A673 (cell line): Measurements from ENCODE around the gene MMP11. TPM values are rescaled to one million over a fixed set of nuclear protein-coding genes. Genes with fewer than 3 reads are reported as not detected.

ENCODE experiments used
- BruUV-seq: library from RNA; stranded (reverse); fragments of 400-500 nt; replicated peaks from 2 replicates; lab custom pipeline; 2021; lab: Mats Ljungman, UMichigan
- CTCF ChIA-PET: fragments of 300-600 bp; sonication (Branson Sonifier 250); formaldehyde crosslinking; loops from one replicate; lab custom pipeline; 2022; ENCODE audit warnings: antibody characterized with exemption; lab: Charles Lee
- POLR2A ChIA-PET: fragments of 300-600 bp; sonication (Branson Sonifier 250); formaldehyde crosslinking; loops from one replicate; lab custom pipeline; 2022; ENCODE audit warnings: antibody characterized with exemption; ENCODE audit not compliant: low non-redundant PET; lab: Charles Lee
- DNase-seq: peaks from one replicate; pipeline ENCODE4 v3.0.0-alpha.2; 2015; ENCODE audit warnings: low spot score
- H3K27ac ChIP-seq: fragments of 200-600 bp; sonication (generic); 2 replicates; pipeline ENCODE4 v1.5.1; 2016; ENCODE audit warnings: mixed run types, low read depth, mild to moderate bottlenecking, mixed read lengths, antibody characterized with exemption, low read length; ENCODE audit not compliant: poor library complexity, severe bottlenecking
- H3K27me3 ChIP-seq: fragments of 200-600 bp; sonication (generic); replicated peaks from 2 replicates; pipeline ENCODE4 v1.6.1; 2017; ENCODE audit warnings: mixed run types, low read depth, mild to moderate bottlenecking, mixed read lengths, antibody characterized with exemption, low read length; ENCODE audit not compliant: insufficient read depth, poor library complexity
- H3K36me3 ChIP-seq: fragments of 200-600 bp; sonication (generic); 2 replicates; pipeline ENCODE4 v1.6.1; 2016; ENCODE audit warnings: mixed run types, mild to moderate bottlenecking, mixed read lengths, antibody characterized with exemption, low read length; ENCODE audit not compliant: insufficient read depth, poor library complexity, severe bottlenecking
- H3K4me1 ChIP-seq: fragments of 200-600 bp; sonication (generic); 2 replicates; pipeline ENCODE4 v1.6.1; 2017; ENCODE audit warnings: mixed run types, mild to moderate bottlenecking, mixed read lengths, antibody characterized with exemption, low read length; ENCODE audit not compliant: insufficient read depth, poor library complexity, severe bottlenecking
- H3K4me3 ChIP-seq: fragments of 200-600 bp; sonication (generic); 2 replicates; pipeline ENCODE4 v1.5.1; 2016; ENCODE audit warnings: low read depth, mixed run types, mild to moderate bottlenecking, mixed read lengths, low read length; ENCODE audit not compliant: poor library complexity, severe bottlenecking
- H3K9me3 ChIP-seq: fragments of 200-600 bp; sonication (generic); 2 replicates; pipeline ENCODE4 v1.6.1; 2016; ENCODE audit warnings: mixed run types, low read depth, mild to moderate bottlenecking, mixed read lengths, antibody characterized with exemption, low read length; ENCODE audit not compliant: poor library complexity, severe bottlenecking
- EZH2 ChIP-seq: fragments of 200-600 bp; sonication (generic); IDR thresholded peaks from 2 replicates; pipeline ENCODE4 v1.6.1; 2017; ENCODE audit warnings: borderline replicate concordance, low read depth, mild to moderate bottlenecking, mixed read lengths, antibody characterized with exemption, low read length; ENCODE audit not compliant: poor library complexity, severe bottlenecking
- intact Hi-C: fragments of 100-400 bp; cut with micrococcal nuclease; formaldehyde crosslinking; loops from one replicate; pipeline ENCODE4 v1.10.0; 2022; ENCODE audit not compliant: unreplicated experiment
- total RNA-seq: library from RNA; stranded (reverse); gene quantifications from 2 replicates; pipeline ENCODE4 v1.2.3, GENCODE V29; 2021
- TF ChIP-seq, protein P1 (sequence below): fragments of 300-800, 200-600 bp; sonication (generic); conservative IDR thresholded peaks from 2 replicates; pipeline ENCODE4 v1.5.1; 2017; ENCODE audit warnings: low read depth, mild to moderate bottlenecking, antibody characterized with exemption, low read length, moderate library complexity, mixed read lengths

Gene MMP11
- total RNA-seq, 1 experiment from 2014 or later = 5.1 TPM

DNA sequence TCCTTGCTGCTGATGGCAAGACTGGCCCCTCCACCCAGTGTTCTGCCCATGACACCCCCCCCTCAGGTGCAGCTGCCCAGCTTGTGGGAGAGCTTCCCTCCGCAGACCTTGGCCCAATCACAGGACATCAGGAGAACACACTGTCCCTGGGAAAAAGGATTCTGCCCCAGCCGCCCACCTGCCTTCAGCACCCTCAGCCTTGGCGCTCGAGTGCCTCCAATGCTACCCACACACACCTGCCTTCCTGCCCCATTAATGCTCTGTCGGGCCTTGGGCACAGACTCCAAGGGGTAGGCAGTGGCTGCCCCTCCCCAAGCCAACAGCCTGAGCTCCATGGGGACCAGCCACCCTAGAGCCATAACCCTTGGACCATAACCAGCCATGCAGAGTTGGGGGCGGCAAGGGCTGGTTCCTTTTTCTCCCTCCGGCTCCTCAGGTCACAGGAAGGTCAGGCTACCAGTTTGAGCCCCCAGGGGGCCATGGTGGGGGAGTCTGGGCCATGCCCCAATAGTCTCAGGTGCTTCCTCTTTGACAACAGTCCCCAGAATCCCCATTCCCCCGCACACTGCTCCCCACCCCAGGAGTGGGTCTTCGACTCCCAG, 20.5 kb upstream of the MMP11 start:
- Histone ChIP-seq H3K4me3 (no peak overlapping the region), H3K4me1 (peaks cover 4% of the 10 kb centered on the region), H3K36me3 (no peaks in the 10 kb centered on the region), H3K9me3 (no peaks in the 10 kb centered on the region), H3K27ac (no peak overlapping the region), H3K27me3 (no peaks in the 10 kb centered on the region)
- ChIA-PET CTCF (no interaction called here), POLR2A (no interaction called here)
- DNase-seq = no peak
- no TSS peak for BruUV-seq
- TF ChIP-seq, protein P1, sequence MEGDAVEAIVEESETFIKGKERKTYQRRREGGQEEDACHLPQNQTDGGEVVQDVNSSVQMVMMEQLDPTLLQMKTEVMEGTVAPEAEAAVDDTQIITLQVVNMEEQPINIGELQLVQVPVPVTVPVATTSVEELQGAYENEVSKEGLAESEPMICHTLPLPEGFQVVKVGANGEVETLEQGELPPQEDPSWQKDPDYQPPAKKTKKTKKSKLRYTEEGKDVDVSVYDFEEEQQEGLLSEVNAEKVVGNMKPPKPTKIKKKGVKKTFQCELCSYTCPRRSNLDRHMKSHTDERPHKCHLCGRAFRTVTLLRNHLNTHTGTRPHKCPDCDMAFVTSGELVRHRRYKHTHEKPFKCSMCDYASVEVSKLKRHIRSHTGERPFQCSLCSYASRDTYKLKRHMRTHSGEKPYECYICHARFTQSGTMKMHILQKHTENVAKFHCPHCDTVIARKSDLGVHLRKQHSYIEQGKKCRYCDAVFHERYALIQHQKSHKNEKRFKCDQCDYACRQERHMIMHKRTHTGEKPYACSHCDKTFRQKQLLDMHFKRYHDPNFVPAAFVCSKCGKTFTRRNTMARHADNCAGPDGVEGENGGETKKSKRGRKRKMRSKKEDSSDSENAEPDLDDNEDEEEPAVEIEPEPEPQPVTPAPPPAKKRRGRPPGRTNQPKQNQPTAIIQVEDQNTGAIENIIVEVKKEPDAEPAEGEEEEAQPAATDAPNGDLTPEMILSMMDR = no peak
- no peak for TF ChIP-seq EZH2
- intact Hi-C loops = no loop called here

DNA sequence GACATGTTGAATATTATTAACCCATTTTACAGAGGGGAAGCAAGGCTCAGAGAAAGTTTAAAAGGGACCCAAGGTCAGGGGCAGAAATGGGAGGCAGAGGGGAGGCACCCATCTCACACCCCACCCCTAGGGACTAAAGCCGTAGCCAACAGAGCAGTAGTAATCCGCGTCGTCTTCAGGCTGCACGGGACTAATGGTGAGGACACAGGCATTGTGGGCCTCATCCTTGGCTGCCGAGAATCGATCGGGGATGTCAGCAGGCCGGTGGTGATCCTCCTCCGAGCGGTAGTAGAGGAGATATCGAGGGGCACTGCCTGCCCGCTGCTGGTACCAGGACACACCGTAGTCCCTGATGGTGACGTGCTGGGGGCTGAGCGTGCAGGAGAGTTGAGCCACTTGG, 19.9 kb upstream of the MMP11 start:
- no peaks in the 10 kb centered on the region for H3K27me3 ChIP-seq
- peaks cover 4% of the 10 kb centered on the region for H3K4me1 ChIP-seq
- ChIA-PET POLR2A (interaction anchor here (0.6 kb wide), 1 partner anchor 19 kb away, joined by 10 read pairs; no protein-coding TSS in a partner anchor), CTCF (no interaction called here)
- intact Hi-C loops = no loop called here
- no TSS peak for BruUV-seq
- TF ChIP-seq, protein P1 = no peak
- no peak for TF ChIP-seq EZH2
- no peak overlapping the region for H3K4me3 ChIP-seq
- no peaks in the 10 kb centered on the region for H3K36me3 ChIP-seq
- DNase-seq = no peak
- no peaks in the 10 kb centered on the region for H3K9me3 ChIP-seq
- no peak overlapping the region for H3K27ac ChIP-seq

DNA sequence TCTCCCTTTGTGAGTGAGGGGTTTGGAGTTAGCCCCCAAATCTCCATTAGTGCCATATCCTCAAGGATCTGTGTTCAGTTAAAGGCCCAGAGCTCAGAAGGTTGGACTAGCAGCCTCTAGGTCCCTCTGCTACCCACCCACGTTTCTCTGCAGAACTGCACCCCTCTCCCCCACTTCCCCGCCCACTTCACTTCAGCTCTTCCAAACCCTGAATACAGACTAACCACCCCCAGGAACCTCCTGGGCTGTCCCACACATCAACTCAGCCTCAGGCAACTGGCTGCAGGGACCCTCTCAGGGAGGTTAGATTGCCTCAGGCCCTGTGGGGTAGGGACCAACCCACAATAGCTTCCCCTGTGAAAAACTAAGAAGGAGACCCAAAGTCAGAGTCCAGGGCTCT, 19.3 kb upstream of the MMP11 start:
- Histone ChIP-seq H3K9me3 (no peaks in the 10 kb centered on the region), H3K27me3 (no peaks in the 10 kb centered on the region), H3K36me3 (no peaks in the 10 kb centered on the region), H3K27ac (no peak overlapping the region), H3K4me1 (peaks cover 4% of the 10 kb centered on the region), H3K4me3 (no peak overlapping the region)
- BruUV-seq = no TSS peak
- ChIA-PET CTCF (no interaction called here), POLR2A (no interaction called here)
- no peak for DNase-seq
- intact Hi-C loops = no loop called here
- TF ChIP-seq, protein P1 = no peak
- no peak for TF ChIP-seq EZH2
